ENCODE data around the gene PIK3AP1. TPM values are rescaled to one million over a fixed set of nuclear protein-coding genes. Genes with fewer than 3 reads are reported as not detected.

The PIK3AP1 gene
- polyA plus RNA-seq, 2 donors: 0.31 to 0.47 TPM

- 81 to 85% methylated on average over 3 of the region's 3 CpGs for WGBS, 2 donors
- Histone ChIP-seq H3K27me3 (ENCODE audit: control insufficient read depth in 1 of 2, insufficient read depth in 2 of 2, low read length in 2 of 2) (no peaks in the 10 kb centered on the region), H3K9me3 (ENCODE audit: control insufficient read depth in 2 of 2, insufficient read depth in 1 of 2, low read depth in 1 of 2, low read length in 1 of 2) (no peaks in the 10 kb centered on the region), H3K4me1 (ENCODE audit: control insufficient read depth in 2 of 2, insufficient read depth in 2 of 2, low read length in 1 of 2) (no peaks in the 10 kb centered on the region), H3K36me3 (ENCODE audit: control insufficient read depth in 2 of 2, insufficient read depth in 2 of 2, low read length in 1 of 2) (no peaks in the 10 kb centered on the region), H3K4me3 (ENCODE audit: low read depth in 1 of 2, low read length in 2 of 2) (no peak overlapping the region), H3K27ac (ENCODE audit: low read depth in 2 of 2, low read length in 1 of 2) (no peak overlapping the region)
Measured at GRCh38 chr10:96666741-96667140, 53.6 kb downstream of the PIK3AP1 start.

GRCh38 chr10:96665306-96665705, 55.0 kb downstream of the PIK3AP1 start:
- H3K4me3 ChIP-seq (ENCODE audit: low read depth in 1 of 2, low read length in 2 of 2): no peak overlapping the region
- H3K9me3 ChIP-seq (ENCODE audit: control insufficient read depth in 2 of 2, insufficient read depth in 1 of 2, low read depth in 1 of 2, low read length in 1 of 2): no peaks in the 10 kb centered on the region
- no peak overlapping the region for H3K27ac ChIP-seq (ENCODE audit: low read depth in 2 of 2, low read length in 1 of 2)
- H3K36me3 ChIP-seq (ENCODE audit: control insufficient read depth in 2 of 2, insufficient read depth in 2 of 2, low read length in 1 of 2): no peaks in the 10 kb centered on the region
- no peaks in the 10 kb centered on the region for H3K27me3 ChIP-seq (ENCODE audit: control insufficient read depth in 1 of 2, insufficient read depth in 2 of 2, low read length in 2 of 2)
- 62 to 71% methylated on average over 6 of the region's 6 CpGs for WGBS, 2 donors
- no peaks in the 10 kb centered on the region for H3K4me1 ChIP-seq (ENCODE audit: control insufficient read depth in 2 of 2, insufficient read depth in 2 of 2, low read length in 1 of 2)

DNA sequence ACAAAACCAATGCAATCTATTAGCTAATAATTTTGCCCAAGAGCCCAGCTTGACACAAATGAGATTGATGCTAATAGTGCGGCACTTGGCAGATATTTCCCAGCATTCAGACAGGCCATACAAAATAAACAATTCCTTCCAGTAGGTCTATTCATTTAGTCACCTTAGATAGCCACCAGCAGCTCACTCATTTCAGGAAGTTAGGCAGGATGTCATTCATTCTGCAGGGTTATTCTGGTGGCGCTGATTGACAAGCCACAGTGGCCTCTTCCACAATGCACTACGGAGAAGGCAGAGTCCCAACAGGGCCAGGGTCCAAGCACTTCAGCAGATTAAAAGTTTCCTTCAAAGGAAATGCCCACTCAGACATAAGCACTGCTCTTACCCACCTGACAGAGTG, 55.8 kb downstream of the PIK3AP1 start:
- Histone ChIP-seq H3K4me1 (ENCODE audit: control insufficient read depth in 2 of 2, insufficient read depth in 2 of 2, low read length in 1 of 2) (no peaks in the 10 kb centered on the region), H3K4me3 (ENCODE audit: low read depth in 1 of 2, low read length in 2 of 2) (no peak overlapping the region), H3K27ac (ENCODE audit: low read depth in 2 of 2, low read length in 1 of 2) (no peak overlapping the region), H3K27me3 (ENCODE audit: control insufficient read depth in 1 of 2, insufficient read depth in 2 of 2, low read length in 2 of 2) (no peaks in the 10 kb centered on the region), H3K9me3 (ENCODE audit: control insufficient read depth in 2 of 2, insufficient read depth in 1 of 2, low read depth in 1 of 2, low read length in 1 of 2) (no peaks in the 10 kb centered on the region), H3K36me3 (ENCODE audit: control insufficient read depth in 2 of 2, insufficient read depth in 2 of 2, low read length in 1 of 2) (no peaks in the 10 kb centered on the region)
- WGBS, 2 donors: 48 to 61% methylated on average over 3 of the region's 3 CpGs

DNA sequence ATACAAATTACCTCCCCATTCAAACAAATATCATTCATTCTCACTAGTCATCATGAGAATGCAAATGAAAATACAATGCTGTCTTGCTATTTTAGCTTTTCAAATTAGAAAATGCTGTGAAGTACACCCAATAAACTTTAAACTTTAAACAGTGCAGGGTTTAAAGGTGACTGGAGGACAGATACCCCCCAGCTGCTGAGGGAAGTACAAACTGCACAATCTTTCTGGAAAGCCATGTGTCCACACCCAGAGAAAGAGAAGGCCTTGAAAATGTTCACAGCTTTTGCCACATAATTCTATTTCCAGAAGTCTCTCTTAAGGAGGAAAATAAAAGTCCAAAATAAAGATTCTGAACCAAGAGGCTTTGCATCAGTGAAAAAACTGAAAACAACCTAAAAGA, 56.5 kb downstream of the PIK3AP1 start:
- no peaks in the 10 kb centered on the region for H3K9me3 ChIP-seq (ENCODE audit: control insufficient read depth in 2 of 2, insufficient read depth in 1 of 2, low read depth in 1 of 2, low read length in 1 of 2)
- no peaks in the 10 kb centered on the region for H3K4me1 ChIP-seq (ENCODE audit: control insufficient read depth in 2 of 2, insufficient read depth in 2 of 2, low read length in 1 of 2)
- H3K4me3 ChIP-seq (ENCODE audit: low read depth in 1 of 2, low read length in 2 of 2): no peak overlapping the region
- no peak overlapping the region for H3K27ac ChIP-seq (ENCODE audit: low read depth in 2 of 2, low read length in 1 of 2)
- no peaks in the 10 kb centered on the region for H3K27me3 ChIP-seq (ENCODE audit: control insufficient read depth in 1 of 2, insufficient read depth in 2 of 2, low read length in 2 of 2)
- H3K36me3 ChIP-seq (ENCODE audit: control insufficient read depth in 2 of 2, insufficient read depth in 2 of 2, low read length in 1 of 2): no peaks in the 10 kb centered on the region

GRCh38 chr10:96661632-96662031, 58.7 kb downstream of the PIK3AP1 start:
- Histone ChIP-seq H3K4me1 (ENCODE audit: control insufficient read depth in 2 of 2, insufficient read depth in 2 of 2, low read length in 1 of 2) (no peaks in the 10 kb centered on the region), H3K4me3 (ENCODE audit: low read depth in 1 of 2, low read length in 2 of 2) (no peak overlapping the region), H3K27ac (ENCODE audit: low read depth in 2 of 2, low read length in 1 of 2) (no peak overlapping the region), H3K27me3 (ENCODE audit: control insufficient read depth in 1 of 2, insufficient read depth in 2 of 2, low read length in 2 of 2) (no peaks in the 10 kb centered on the region), H3K36me3 (ENCODE audit: control insufficient read depth in 2 of 2, insufficient read depth in 2 of 2, low read length in 1 of 2) (no peaks in the 10 kb centered on the region), H3K9me3 (ENCODE audit: control insufficient read depth in 2 of 2, insufficient read depth in 1 of 2, low read depth in 1 of 2, low read length in 1 of 2) (no peaks in the 10 kb centered on the region)
- WGBS, 2 donors: 80% methylated on average over 2 of the region's 2 CpGs

- H3K27ac ChIP-seq (ENCODE audit: low read depth in 2 of 2, low read length in 1 of 2): no peak overlapping the region
- 80 to 89% methylated on average over 3 of the region's 3 CpGs for WGBS, 2 donors
- H3K9me3 ChIP-seq (ENCODE audit: control insufficient read depth in 2 of 2, insufficient read depth in 1 of 2, low read depth in 1 of 2, low read length in 1 of 2): no peaks in the 10 kb centered on the region
- no peaks in the 10 kb centered on the region for H3K4me1 ChIP-seq (ENCODE audit: control insufficient read depth in 2 of 2, insufficient read depth in 2 of 2, low read length in 1 of 2)
- no peaks in the 10 kb centered on the region for H3K36me3 ChIP-seq (ENCODE audit: control insufficient read depth in 2 of 2, insufficient read depth in 2 of 2, low read length in 1 of 2)
- H3K27me3 ChIP-seq (ENCODE audit: control insufficient read depth in 1 of 2, insufficient read depth in 2 of 2, low read length in 2 of 2): no peaks in the 10 kb centered on the region
- H3K4me3 ChIP-seq (ENCODE audit: low read depth in 1 of 2, low read length in 2 of 2): no peak overlapping the region
Measured at GRCh38 chr10:96660297-96660696, 60.0 kb downstream of the PIK3AP1 start.

- no peaks in the 10 kb centered on the region for H3K9me3 ChIP-seq (ENCODE audit: control insufficient read depth in 2 of 2, insufficient read depth in 1 of 2, low read depth in 1 of 2, low read length in 1 of 2)
- no peak overlapping the region for H3K27ac ChIP-seq (ENCODE audit: low read depth in 2 of 2, low read length in 1 of 2)
- WGBS, 2 donors: 72 to 74% methylated on average over 3 of the region's 3 CpGs
- H3K27me3 ChIP-seq (ENCODE audit: control insufficient read depth in 1 of 2, insufficient read depth in 2 of 2, low read length in 2 of 2): no peaks in the 10 kb centered on the region
- H3K36me3 ChIP-seq (ENCODE audit: control insufficient read depth in 2 of 2, insufficient read depth in 2 of 2, low read length in 1 of 2): no peaks in the 10 kb centered on the region
- H3K4me3 ChIP-seq (ENCODE audit: low read depth in 1 of 2, low read length in 2 of 2): no peak overlapping the region
- no peaks in the 10 kb centered on the region for H3K4me1 ChIP-seq (ENCODE audit: control insufficient read depth in 2 of 2, insufficient read depth in 2 of 2, low read length in 1 of 2)
Measured at GRCh38 chr10:96658844-96659243, 61.5 kb downstream of the PIK3AP1 start.

DNA sequence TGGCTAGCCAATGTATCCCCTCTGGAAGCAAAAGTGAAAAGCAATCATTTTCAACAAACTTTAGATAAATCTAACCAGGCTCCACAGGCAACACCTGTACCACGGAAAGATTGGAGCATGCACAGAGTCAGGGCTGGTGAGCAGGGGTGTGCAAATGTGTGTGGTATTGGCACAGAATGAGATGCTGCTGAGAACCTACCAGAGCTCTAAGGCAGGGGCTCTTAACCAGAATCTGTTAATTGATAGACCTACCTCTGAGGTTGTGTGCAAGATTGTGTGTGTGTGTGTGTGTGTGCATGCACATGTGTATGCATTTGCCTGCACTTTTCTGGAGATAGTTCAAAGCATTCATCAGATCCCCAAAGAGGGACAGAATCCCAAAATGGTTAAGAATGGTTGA, 62.9 kb downstream of the PIK3AP1 start:
- no peaks in the 10 kb centered on the region for H3K4me1 ChIP-seq (ENCODE audit: control insufficient read depth in 2 of 2, insufficient read depth in 2 of 2, low read length in 1 of 2)
- H3K36me3 ChIP-seq (ENCODE audit: control insufficient read depth in 2 of 2, insufficient read depth in 2 of 2, low read length in 1 of 2): no peaks in the 10 kb centered on the region
- WGBS, 2 donors: 86 to 96% methylated on average over 1 of the region's 1 CpG
- no peaks in the 10 kb centered on the region for H3K9me3 ChIP-seq (ENCODE audit: control insufficient read depth in 2 of 2, insufficient read depth in 1 of 2, low read depth in 1 of 2, low read length in 1 of 2)
- H3K4me3 ChIP-seq (ENCODE audit: low read depth in 1 of 2, low read length in 2 of 2): no peak overlapping the region
- H3K27ac ChIP-seq (ENCODE audit: low read depth in 2 of 2, low read length in 1 of 2): no peak overlapping the region
- no peaks in the 10 kb centered on the region for H3K27me3 ChIP-seq (ENCODE audit: control insufficient read depth in 1 of 2, insufficient read depth in 2 of 2, low read length in 2 of 2)

- WGBS, 2 donors: 81 to 90% methylated on average over 9 of the region's 9 CpGs
- Histone ChIP-seq H3K9me3 (ENCODE audit: control insufficient read depth in 2 of 2, insufficient read depth in 1 of 2, low read depth in 1 of 2, low read length in 1 of 2) (no peaks in the 10 kb centered on the region), H3K36me3 (ENCODE audit: control insufficient read depth in 2 of 2, insufficient read depth in 2 of 2, low read length in 1 of 2) (no peaks in the 10 kb centered on the region), H3K27me3 (ENCODE audit: control insufficient read depth in 1 of 2, insufficient read depth in 2 of 2, low read length in 2 of 2) (no peaks in the 10 kb centered on the region), H3K4me3 (ENCODE audit: low read depth in 1 of 2, low read length in 2 of 2) (no peak overlapping the region), H3K4me1 (ENCODE audit: control insufficient read depth in 2 of 2, insufficient read depth in 2 of 2, low read length in 1 of 2) (no peaks in the 10 kb centered on the region), H3K27ac (ENCODE audit: low read depth in 2 of 2, low read length in 1 of 2) (no peak overlapping the region)
Measured at GRCh38 chr10:96656839-96657238, 63.5 kb downstream of the PIK3AP1 start.

GRCh38 chr10:96656198-96656577, 64.1 kb downstream of the PIK3AP1 start:
- 85 to 88% methylated on average over 3 of the region's 3 CpGs for WGBS, 2 donors
- H3K27ac ChIP-seq (ENCODE audit: low read depth in 2 of 2, low read length in 1 of 2): no peak overlapping the region
- H3K4me3 ChIP-seq (ENCODE audit: low read depth in 1 of 2, low read length in 2 of 2): no peak overlapping the region
- H3K36me3 ChIP-seq (ENCODE audit: control insufficient read depth in 2 of 2, insufficient read depth in 2 of 2, low read length in 1 of 2): no peaks in the 10 kb centered on the region
- no peaks in the 10 kb centered on the region for H3K4me1 ChIP-seq (ENCODE audit: control insufficient read depth in 2 of 2, insufficient read depth in 2 of 2, low read length in 1 of 2)
- no peaks in the 10 kb centered on the region for H3K9me3 ChIP-seq (ENCODE audit: control insufficient read depth in 2 of 2, insufficient read depth in 1 of 2, low read depth in 1 of 2, low read length in 1 of 2)
- no peaks in the 10 kb centered on the region for H3K27me3 ChIP-seq (ENCODE audit: control insufficient read depth in 1 of 2, insufficient read depth in 2 of 2, low read length in 2 of 2)

Data from esophagus (tissue), 2 donors.